ENCODE results near the gene NCBP3. TPM values are rescaled to one million over a fixed set of nuclear protein-coding genes. Genes with fewer than 3 reads are reported as not detected.

Gene NCBP3
- total RNA-seq, 1 donor from 2014 or later = 45.8 TPM

GRCh38 chr17:3801792-3802191 lies 44.3 kb downstream of the NCBP3 start:
- no peak for TF ChIP-seq CTCF (IDR thresholded peaks at IDR 0.05)
- no peak overlapping the region for H3K4me3 Mint-ChIP-seq (ENCODE audit: unreplicated experiment)
- peaks cover 7% of the 10 kb centered on the region for H3K36me3 Mint-ChIP-seq (ENCODE audit: unreplicated experiment)
- H3K27me3 Mint-ChIP-seq (ENCODE audit: unreplicated experiment) = no peaks in the 10 kb centered on the region
- DNase-seq (ENCODE audit: extremely low spot score, unreplicated experiment) = no peak
- H3K9me3 Mint-ChIP-seq (ENCODE audit: unreplicated experiment) = no peaks in the 10 kb centered on the region
- no peak overlapping the region for H3K27ac Mint-ChIP-seq (ENCODE audit: unreplicated experiment)
- peaks cover 5% of the 10 kb centered on the region for H3K4me1 Mint-ChIP-seq (ENCODE audit: unreplicated experiment)

- no peaks in the 10 kb centered on the region for H3K27me3 Mint-ChIP-seq (ENCODE audit: unreplicated experiment)
- no peaks in the 10 kb centered on the region for H3K9me3 Mint-ChIP-seq (ENCODE audit: unreplicated experiment)
- no peak overlapping the region for H3K27ac Mint-ChIP-seq (ENCODE audit: unreplicated experiment)
- H3K4me3 Mint-ChIP-seq (ENCODE audit: unreplicated experiment) = no peak overlapping the region
- no peak for DNase-seq (ENCODE audit: extremely low spot score, unreplicated experiment)
- peaks cover 7% of the 10 kb centered on the region for H3K36me3 Mint-ChIP-seq (ENCODE audit: unreplicated experiment)
- no peak for TF ChIP-seq CTCF (IDR thresholded peaks at IDR 0.05)
- H3K4me1 Mint-ChIP-seq (ENCODE audit: unreplicated experiment) = peaks cover 5% of the 10 kb centered on the region
Observed at GRCh38 chr17:3801347-3801746, 44.7 kb downstream of the NCBP3 start.

GRCh38 chr17:3800362-3801271 lies 45.4 kb downstream of the NCBP3 start, which contains the start of gene ITGAE:
ITGAE (minus strand) TSS chr17:3801188; CDS start chr17:3801144, 44 bp downstream.
- H3K27ac Mint-ChIP-seq (ENCODE audit: unreplicated experiment) = no peak within 1 kb of the TSS
- H3K4me1 Mint-ChIP-seq (ENCODE audit: unreplicated experiment) = peaks cover 5% of the 10 kb centered on the region

GRCh38 chr17:3799181-3799945 lies 46.7 kb downstream of the NCBP3 start:
- Mint-ChIP-seq H3K27ac (ENCODE audit: unreplicated experiment) (no peak overlapping the region), H3K4me1 (ENCODE audit: unreplicated experiment) (peaks cover 13% of the 10 kb centered on the region), H3K4me3 (ENCODE audit: unreplicated experiment) (no peak overlapping the region), H3K36me3 (ENCODE audit: unreplicated experiment) (peaks cover 7% of the 10 kb centered on the region), H3K27me3 (ENCODE audit: unreplicated experiment) (no peaks in the 10 kb centered on the region), H3K9me3 (ENCODE audit: unreplicated experiment) (no peaks in the 10 kb centered on the region)
- no peak for DNase-seq (ENCODE audit: extremely low spot score, unreplicated experiment)
- TF ChIP-seq CTCF (IDR thresholded peaks at IDR 0.05) = no peak

More at GRCh38 chr17:3800362-3801271, 45.4 kb downstream of the NCBP3 start, which contains the start of gene ITGAE:
- H3K4me3 Mint-ChIP-seq (ENCODE audit: unreplicated experiment) = no peak within 1 kb of the TSS
- TF ChIP-seq CTCF (IDR thresholded peaks at IDR 0.05) = no peak
- peaks cover 7% of the 10 kb centered on the region for H3K36me3 Mint-ChIP-seq (ENCODE audit: unreplicated experiment)
- H3K27me3 Mint-ChIP-seq (ENCODE audit: unreplicated experiment) = no peaks in the 10 kb centered on the region
- no peak for DNase-seq (ENCODE audit: extremely low spot score, unreplicated experiment)
- no peaks in the 10 kb centered on the region for H3K9me3 Mint-ChIP-seq (ENCODE audit: unreplicated experiment)

Measured in osteocyte (in vitro differentiated cells).